H1 (cell line): ENCODE measurements around the gene SPACA5. TPM values are rescaled to one million over a fixed set of nuclear protein-coding genes. Genes with fewer than 3 reads are reported as not detected.

Experiments used
- CTCF ChIA-PET: fragments of 300-600 bp; sonication (Branson Sonifier 250); formaldehyde crosslinking; loops from one replicate; lab custom pipeline; 2021; ENCODE audit not compliant: partially characterized antibody; lab: Charles Lee
- POLR2A ChIA-PET: fragments of 300-600 bp; sonication (Branson Sonifier 250); formaldehyde crosslinking; loops from one replicate; lab custom pipeline; 2021; ENCODE audit warnings: inconsistent platforms; ENCODE audit not compliant: partially characterized antibody; lab: Charles Lee
- DNase-seq, 2 experiments: peaks; one replicate each; pipeline versions ENCODE4 v3.0.0 to v3.0.0-alpha.2; 2010 to 2022; ENCODE audit warnings: low spot score in 2 of 2, low read depth in 1 of 2, mixed read lengths in 1 of 2
- FAIRE-seq: peaks from 2 replicates; lab custom pipeline; 2011; peaks lifted over from hg19 to GRCh38; lab: Jason Lieb, UNC
- H2AFZ ChIP-seq: 2 replicates; pipeline ENCODE4 v1.8.1; 2012; ENCODE audit warnings: low read length, inconsistent platforms
- H2AK5ac ChIP-seq: 2 replicates; pipeline ENCODE4 v1.6.1; 2013; ENCODE audit warnings: low read depth, low read length
- H2BK120ac ChIP-seq: replicated peaks from 2 replicates; pipeline ENCODE3; 2013; ENCODE audit warnings: low read depth, low read length, inconsistent platforms
- H2BK12ac ChIP-seq: 2 replicates; pipeline ENCODE4 v1.6.1; 2013; ENCODE audit warnings: low read depth, low read length
- H2BK15ac ChIP-seq: 2 replicates; pipeline ENCODE4 v1.6.1; 2013; ENCODE audit warnings: low read length
- H2BK20ac ChIP-seq: 2 replicates; pipeline ENCODE4 v1.6.1; 2013; ENCODE audit warnings: low read length
- H2BK5ac ChIP-seq: 2 replicates; pipeline ENCODE4 v1.6.1; 2013; ENCODE audit warnings: low read depth, low read length
- H3K14ac ChIP-seq: 2 replicates; pipeline ENCODE4 v1.6.1; 2013; ENCODE audit warnings: inconsistent platforms; ENCODE audit not compliant: insufficient read length
- H3K18ac ChIP-seq: 2 replicates; pipeline ENCODE4 v1.6.1; 2013; ENCODE audit warnings: low read length; ENCODE audit errors: extremely low read depth
- H3K23ac ChIP-seq: 2 replicates; pipeline ENCODE4 v1.6.1; 2013; ENCODE audit warnings: inconsistent platforms; ENCODE audit not compliant: insufficient read length
- H3K23me2 ChIP-seq: 2 replicates; pipeline ENCODE4 v1.6.1; 2013; ENCODE audit warnings: low read depth, low read length
- H3K27ac ChIP-seq: 2 replicates; pipeline ENCODE4 v1.6.1; 2011; ENCODE audit warnings: low read depth, low read length, inconsistent platforms
- H3K27me3 ChIP-seq, 4 experiments: replicated peaks in 1 of 4; 1 replicate in 1 of 4; 2 replicates in 3 of 4; pipeline versions ENCODE4 v1.6.1 to v1.8.1; 2011 to 2013; ENCODE audit warnings: low read length in 3 of 4, mild to moderate bottlenecking in 3 of 4, inconsistent platforms in 2 of 4, mixed read lengths in 2 of 4, moderate library complexity in 1 of 4; ENCODE audit not compliant: control insufficient read depth in 3 of 4, insufficient read depth in 3 of 4; ENCODE audit errors: extremely low read depth in 1 of 4
- H3K36me3 ChIP-seq, 4 experiments: 2 replicates each; pipeline versions ENCODE4 v1.6.1 to v1.8.1; 2011 to 2013; ENCODE audit warnings: mild to moderate bottlenecking in 4 of 4, low read length in 3 of 4, moderate library complexity in 2 of 4, control low read depth in 1 of 4, inconsistent platforms in 1 of 4; ENCODE audit not compliant: insufficient read depth in 4 of 4, control insufficient read depth in 2 of 4
- H3K4ac ChIP-seq: replicated peaks from 2 replicates; pipeline ENCODE3; 2013; ENCODE audit warnings: low read length, low read depth, mixed read lengths, inconsistent platforms; ENCODE audit not compliant: insufficient read length
- H3K4me1 ChIP-seq, 4 experiments: replicated peaks in 1 of 4; 1 replicate in 1 of 4; 2 replicates in 3 of 4; pipeline versions ENCODE4 v1.6.1 to v1.8.1; 2011 to 2013; ENCODE audit warnings: low read length in 3 of 4, inconsistent platforms in 2 of 4, mixed read lengths in 1 of 4; ENCODE audit not compliant: insufficient read depth in 4 of 4, control insufficient read depth in 3 of 4
- H3K4me2 ChIP-seq, 2 experiments: 2 replicates each; pipeline versions ENCODE4 v1.6.1 to v1.8.1; 2011 to 2013; ENCODE audit warnings: low read depth in 2 of 2, low read length in 2 of 2, control low read depth in 1 of 2, inconsistent platforms in 1 of 2, mild to moderate bottlenecking in 1 of 2; ENCODE audit not compliant: insufficient read depth in 1 of 2
- H3K4me3 ChIP-seq, 4 experiments: fragments of 200-600, 300-600 bp in 1 of 4; sonication (generic), shearing (Covaris generic), sonication (Bioruptor Twin) in 1 of 4; 2 replicates each; pipeline versions ENCODE4 v1.5.1 to v1.8.1; 2011 to 2016; ENCODE audit warnings: low read length in 4 of 4, low read depth in 3 of 4, control low read depth in 2 of 4, inconsistent platforms in 2 of 4, mild to moderate bottlenecking in 2 of 4, mixed read lengths in 1 of 4, moderate library complexity in 1 of 4; ENCODE audit not compliant: insufficient read depth in 2 of 4; ENCODE audit errors: extremely low read depth in 1 of 4
- H3K56ac ChIP-seq: replicated peaks from 2 replicates; pipeline ENCODE3; 2013; ENCODE audit warnings: low read depth, mild to moderate bottlenecking, mixed read lengths, low read length, inconsistent platforms; ENCODE audit not compliant: insufficient read length
- H3K79me1 ChIP-seq: 2 replicates; pipeline ENCODE4 v1.6.1; 2013; ENCODE audit warnings: low read depth, low read length, control low read depth
- H3K79me2 ChIP-seq, 2 experiments: 2 replicates each; pipeline versions ENCODE4 v1.6.1 to v1.8.1; 2012 to 2013; ENCODE audit warnings: low read length in 2 of 2, mild to moderate bottlenecking in 2 of 2, inconsistent platforms in 1 of 2; ENCODE audit not compliant: insufficient read depth in 2 of 2, control insufficient read depth in 1 of 2
- H3K9ac ChIP-seq, 4 experiments: replicated peaks in 1 of 4; 1 replicate in 1 of 4; 2 replicates in 3 of 4; pipeline versions ENCODE4 v1.6.1 to v1.8.1; 2011 to 2013; ENCODE audit warnings: low read depth in 3 of 4, low read length in 3 of 4, control low read depth in 2 of 4, mild to moderate bottlenecking in 2 of 4, moderate library complexity in 2 of 4, inconsistent platforms in 1 of 4; ENCODE audit errors: extremely low read depth in 1 of 4
- H3K9me3 ChIP-seq, 2 experiments: 2 replicates each; pipeline versions ENCODE4 v1.6.1 to v1.8.1; 2012 to 2013; ENCODE audit warnings: mild to moderate bottlenecking in 2 of 2, moderate library complexity in 2 of 2, control low read depth in 1 of 2, inconsistent platforms in 1 of 2, low read depth in 1 of 2, low read length in 1 of 2, mixed read lengths in 1 of 2; ENCODE audit not compliant: insufficient read depth in 2 of 2
- H4K20me1 ChIP-seq, 2 experiments: replicated peaks in 1 of 2; 2 replicates each; pipeline versions ENCODE3 to v1.8.1; 2011 to 2013; ENCODE audit warnings: inconsistent platforms in 2 of 2, low read length in 2 of 2, mild to moderate bottlenecking in 1 of 2; ENCODE audit not compliant: insufficient read depth in 2 of 2, control insufficient read depth in 1 of 2
- H4K5ac ChIP-seq: 2 replicates; pipeline ENCODE4 v1.6.1; 2013; ENCODE audit warnings: low read length, low read depth, mixed read lengths, inconsistent platforms; ENCODE audit not compliant: insufficient read length
- H4K8ac ChIP-seq: 2 replicates; pipeline ENCODE4 v1.8.0; 2013; ENCODE audit warnings: mild to moderate bottlenecking, moderate library complexity, low read length, inconsistent platforms; ENCODE audit not compliant: insufficient read depth; ENCODE audit errors: extremely low read depth
- H4K91ac ChIP-seq: replicated peaks from 2 replicates; pipeline ENCODE3; 2013; ENCODE audit warnings: low read length, mixed read lengths, inconsistent platforms; ENCODE audit not compliant: insufficient read length
- CBX8 ChIP-seq: fragments of 300-800, 300-1000 bp; sonication (generic); IDR thresholded peaks from 2 replicates; pipeline ENCODE4 v1.7.1; 2016; ENCODE audit warnings: low read depth, low read length, borderline replicate concordance
- TAF1 ChIP-seq: IDR thresholded peaks from 2 replicates; pipeline ENCODE4 v1.6.1; 2011; ENCODE audit warnings: mild to moderate bottlenecking, low read depth, low read length
- TBP ChIP-seq: IDR thresholded peaks from 2 replicates; pipeline ENCODE4 v1.6.1; 2011; ENCODE audit warnings: low read depth, low read length, improper control_type of control experiment
- YY1 ChIP-seq: IDR thresholded peaks from 2 replicates; pipeline ENCODE4 v1.6.1; 2011; ENCODE audit warnings: low read depth, mild to moderate bottlenecking, low read length
- WGBS, 2 experiments: shearing (Covaris generic) in 1 of 2; methylation state at CpG; one replicate each; pipeline versions ENCODE4 v1.1.6 to v1.1.7; 2013 to 2015; ENCODE audit warnings: low lambda C conversion rate in 2 of 2, mixed read lengths in 2 of 2, inconsistent platforms in 1 of 2, low coverage in 1 of 2, missing lambda C conversion rate in 1 of 2; ENCODE audit not compliant: insufficient replicate concordance in 2 of 2, insufficient coverage in 1 of 2, insufficient read length in 1 of 2; ENCODE audit errors: extremely low coverage in 1 of 2, missing lambda C conversion rate in 1 of 2; 5-methylcytosine and 5-hydroxymethylcytosine counted together
- polyA plus RNA-seq, 7 experiments: library from polyadenylated mRNA; depleted of rRNA in 3 of 7; stranded (reverse) in 5 of 7; unstranded in 2 of 7; fragments of >200 nt in 5 of 7; fragments of 200-250 nt in 2 of 7; gene quantifications; 1 replicate in 5 of 7; 2 replicates in 1 of 7; 4 replicates in 1 of 7; pipeline versions ENCODE4 v1.2.1 to v1.2.3, GENCODE V29; 2011 to 2013; ENCODE audit warnings: missing spikeins in 2 of 7, mixed read lengths in 2 of 7
- total RNA-seq: library from RNA; stranded (reverse); fragmentation: NEBNext Ultra II Directional; extraction: Animal tissue kit (Norgen Biotek cat#: 25700); gene quantifications from 2 replicates; pipeline ENCODE4 v1.2.1, GENCODE V29; 2021

The SPACA5 gene
- total and polyA plus RNA-seq, 2 of the 8 experiments (the other 6 are each of a cell fraction or from before 2014, with no cell fraction given): 0.26 TPM; not detected in 1

- no peak overlapping the region for H3K4me3 ChIP-seq
These were observed 46.4 kb upstream of the SPACA5 start for GRCh38 chrX:47960406-47960805.

More at GRCh38 chrX:47960406-47960805, 46.4 kb upstream of the SPACA5 start:
- 100% methylated on average over 2 of the region's 2 CpGs; no CpG with 5 or more reads in 1 of the 2 experiments for WGBS, 2 experiments
- H4K5ac ChIP-seq: no peak overlapping the region
- no peak overlapping the region for H3K27ac ChIP-seq
- H3K79me2 ChIP-seq: no peaks in the 10 kb centered on the region
- no peaks in the 10 kb centered on the region for H3K4me1 ChIP-seq
- H2BK120ac ChIP-seq: no peak overlapping the region
- H2AFZ ChIP-seq: no peak overlapping the region
- no peak overlapping the region for H3K4ac ChIP-seq
- no peak overlapping the region for H3K14ac ChIP-seq
- no peaks in the 10 kb centered on the region for H3K27me3 ChIP-seq
- H2BK12ac ChIP-seq: no peak overlapping the region
- no peak for FAIRE-seq
- H2BK15ac ChIP-seq: no peak overlapping the region
- H3K79me1 ChIP-seq: no peaks in the 10 kb centered on the region
- no peaks in the 10 kb centered on the region for H4K20me1 ChIP-seq
- POLR2A ChIA-PET: no interaction called here
- no peak overlapping the region for H2BK5ac ChIP-seq
- H3K23ac ChIP-seq: no peak overlapping the region
- H3K4me2 ChIP-seq: no peak overlapping the region
- H3K9ac ChIP-seq: no peak overlapping the region
- no peak overlapping the region for H3K56ac ChIP-seq
- no peak overlapping the region for H3K18ac ChIP-seq
- no peak overlapping the region for H4K8ac ChIP-seq
- no peak overlapping the region for H2BK20ac ChIP-seq
- H3K23me2 ChIP-seq: no peaks in the 10 kb centered on the region
- H2AK5ac ChIP-seq: no peak overlapping the region
- CTCF ChIA-PET: no interaction called here
- H4K91ac ChIP-seq: no peak overlapping the region
- TF ChIP-seq CBX8 (no peak), YY1 (no peak), TAF1 (no peak), TBP (no peak)
- DNase-seq: no peak
- H3K36me3 ChIP-seq: no peaks in the 10 kb centered on the region; a peak in 1 of 8 replicates
- H3K9me3 ChIP-seq: peaks cover 0 to 5% of the 10 kb centered on the region in 2 experiments; a peak in 2 of 4 replicates
